Glutamatergic neuron (in vitro differentiated cells): ENCODE data around the gene TM7SF2. TPM values are rescaled to one million over a fixed set of nuclear protein-coding genes. Genes with fewer than 3 reads are reported as not detected.

Experiments
- DNase-seq: peaks from one replicate; pipeline ENCODE4 v3.0.0; 2022
- H3K27ac Mint-ChIP-seq: one replicate; pipeline ENCODE4 v1.8.0; 2020; ENCODE audit warnings: mild to moderate bottlenecking, mixed read lengths, inconsistent platforms; ENCODE audit not compliant: unreplicated experiment
- H3K27me3 Mint-ChIP-seq: one replicate; pipeline ENCODE4 v1.8.0; 2020; ENCODE audit warnings: mild to moderate bottlenecking, moderate library complexity, mixed read lengths, inconsistent platforms; ENCODE audit not compliant: unreplicated experiment
- H3K36me3 Mint-ChIP-seq: one replicate; pipeline ENCODE4 v1.8.0; 2020; ENCODE audit warnings: mild to moderate bottlenecking, mixed read lengths, inconsistent platforms; ENCODE audit not compliant: unreplicated experiment
- H3K4me1 Mint-ChIP-seq: one replicate; pipeline ENCODE4 v1.8.0; 2020; ENCODE audit warnings: mild to moderate bottlenecking, low read depth, mixed read lengths, inconsistent platforms; ENCODE audit not compliant: unreplicated experiment
- H3K4me3 Mint-ChIP-seq: one replicate; pipeline ENCODE4 v1.8.0; 2020; ENCODE audit warnings: mild to moderate bottlenecking, mixed read lengths, inconsistent platforms; ENCODE audit not compliant: unreplicated experiment
- H3K9me3 Mint-ChIP-seq: one replicate; pipeline ENCODE4 v1.8.0; 2020; ENCODE audit warnings: mild to moderate bottlenecking, moderate library complexity, mixed read lengths, inconsistent platforms; ENCODE audit not compliant: unreplicated experiment
- total RNA-seq: library from RNA; stranded (reverse); fragmentation: NEBNext Ultra II Directional; extraction: Animal tissue kit (Norgen Biotek cat#: 25700); gene quantifications from one replicate; pipeline ENCODE4 v1.2.1, GENCODE V29; 2021; ENCODE audit not compliant: unreplicated experiment
- TF ChIP-seq, protein P1 (sequence below): fragments of 200-600 bp; sonication (generic); IDR thresholded peaks from one replicate; pipeline ENCODE4 v1.5.0; 2021; ENCODE audit not compliant: partially characterized antibody, unreplicated experiment

TM7SF2 gene
- total RNA-seq, 1 donor from 2014 or later = 241 TPM

- H3K27ac Mint-ChIP-seq = no peak overlapping the region
- peaks cover 5% of the 10 kb centered on the region for H3K27me3 Mint-ChIP-seq
- H3K36me3 Mint-ChIP-seq = no peaks in the 10 kb centered on the region
- peak overlapping the region; percentile 10 for H3K4me3 Mint-ChIP-seq
- no peak for DNase-seq
- TF ChIP-seq, protein P1, sequence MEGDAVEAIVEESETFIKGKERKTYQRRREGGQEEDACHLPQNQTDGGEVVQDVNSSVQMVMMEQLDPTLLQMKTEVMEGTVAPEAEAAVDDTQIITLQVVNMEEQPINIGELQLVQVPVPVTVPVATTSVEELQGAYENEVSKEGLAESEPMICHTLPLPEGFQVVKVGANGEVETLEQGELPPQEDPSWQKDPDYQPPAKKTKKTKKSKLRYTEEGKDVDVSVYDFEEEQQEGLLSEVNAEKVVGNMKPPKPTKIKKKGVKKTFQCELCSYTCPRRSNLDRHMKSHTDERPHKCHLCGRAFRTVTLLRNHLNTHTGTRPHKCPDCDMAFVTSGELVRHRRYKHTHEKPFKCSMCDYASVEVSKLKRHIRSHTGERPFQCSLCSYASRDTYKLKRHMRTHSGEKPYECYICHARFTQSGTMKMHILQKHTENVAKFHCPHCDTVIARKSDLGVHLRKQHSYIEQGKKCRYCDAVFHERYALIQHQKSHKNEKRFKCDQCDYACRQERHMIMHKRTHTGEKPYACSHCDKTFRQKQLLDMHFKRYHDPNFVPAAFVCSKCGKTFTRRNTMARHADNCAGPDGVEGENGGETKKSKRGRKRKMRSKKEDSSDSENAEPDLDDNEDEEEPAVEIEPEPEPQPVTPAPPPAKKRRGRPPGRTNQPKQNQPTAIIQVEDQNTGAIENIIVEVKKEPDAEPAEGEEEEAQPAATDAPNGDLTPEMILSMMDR = no peak
- no peaks in the 10 kb centered on the region for H3K4me1 Mint-ChIP-seq
- peaks cover 9% of the 10 kb centered on the region for H3K9me3 Mint-ChIP-seq
These were observed 8.2 kb upstream of the TM7SF2 start for GRCh38 chr11:65103476-65103875.

- Mint-ChIP-seq H3K4me1 (no peaks in the 10 kb centered on the region), H3K27me3 (peaks cover 5% of the 10 kb centered on the region), H3K27ac (no peak overlapping the region), H3K4me3 (peak overlapping the region; percentile 8), H3K36me3 (no peaks in the 10 kb centered on the region), H3K9me3 (peaks cover 6% of the 10 kb centered on the region)
- DNase-seq = no peak
- TF ChIP-seq, protein P1 = no peak
These were observed 7.0 kb upstream of the TM7SF2 start for GRCh38 chr11:65104628-65105027.

DNA sequence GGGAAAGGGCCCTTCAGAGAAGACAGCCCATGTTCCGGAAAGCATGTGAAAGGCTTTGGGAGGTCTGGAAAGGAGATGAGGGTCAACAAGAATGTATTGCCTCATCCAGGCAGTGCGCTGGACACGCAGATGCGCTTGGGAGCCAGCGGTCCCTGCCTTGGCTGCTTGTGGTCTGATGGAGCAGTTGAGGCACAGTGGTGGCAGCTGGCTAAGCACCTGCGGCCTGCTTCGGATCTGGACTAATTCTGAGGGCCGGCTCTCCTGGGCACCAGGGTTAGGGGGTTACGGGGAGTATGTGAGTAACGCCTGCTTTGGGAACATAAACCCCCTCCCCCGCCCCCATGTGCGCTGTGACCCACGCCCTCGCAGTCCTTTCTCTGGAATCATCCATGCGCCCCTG is 4.6 kb upstream of the TM7SF2 start:
- Mint-ChIP-seq H3K4me3 (no peak overlapping the region), H3K4me1 (peaks cover 3% of the 10 kb centered on the region), H3K36me3 (no peaks in the 10 kb centered on the region), H3K9me3 (peaks cover 10% of the 10 kb centered on the region), H3K27me3 (peaks cover 12% of the 10 kb centered on the region), H3K27ac (no peak overlapping the region)
- TF ChIP-seq, protein P1 = no peak
- DNase-seq = no peak

DNA sequence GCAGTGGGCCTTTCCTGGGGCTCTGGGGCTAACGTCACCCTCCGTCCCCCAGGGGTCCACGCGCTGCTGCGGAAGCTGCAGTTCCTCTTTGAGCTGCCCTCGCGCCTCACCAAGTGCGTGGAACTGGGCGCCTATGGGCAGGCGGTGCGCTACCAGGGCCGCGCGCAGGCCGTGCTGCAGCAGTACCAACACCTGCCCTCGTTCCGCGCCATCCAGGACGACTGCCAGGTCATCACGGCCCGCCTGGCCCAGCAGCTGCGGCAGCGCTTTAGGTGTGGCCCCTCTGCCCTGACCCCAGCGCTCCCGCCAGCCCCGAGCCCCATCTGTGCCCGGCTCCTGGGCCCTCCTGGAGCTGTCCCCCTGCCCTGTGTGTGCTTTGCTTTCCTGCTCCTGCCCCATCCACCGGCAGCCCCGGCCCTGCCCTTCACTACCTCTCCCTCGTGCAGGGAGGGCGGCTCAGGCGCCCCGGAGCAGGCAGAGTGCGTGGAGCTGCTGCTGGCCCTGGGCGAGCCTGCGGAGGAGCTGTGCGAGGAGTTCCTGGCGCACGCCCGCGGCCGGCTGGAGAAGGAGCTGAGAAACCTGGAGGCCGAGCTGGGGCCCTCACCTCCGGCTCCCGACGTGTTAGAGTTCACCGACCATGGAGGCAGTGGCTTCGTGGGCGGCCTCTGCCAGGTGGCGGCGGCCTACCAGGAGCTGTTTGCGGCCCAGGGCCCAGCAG is 3.8 kb upstream of the TM7SF2 start:
- Mint-ChIP-seq H3K36me3 (no peaks in the 10 kb centered on the region), H3K4me3 (no peak overlapping the region), H3K27me3 (peaks cover 13% of the 10 kb centered on the region), H3K9me3 (peaks cover 10% of the 10 kb centered on the region), H3K27ac (no peak overlapping the region), H3K4me1 (peaks cover 3% of the 10 kb centered on the region)
- no peak for DNase-seq
- TF ChIP-seq, protein P1 = no peak

GRCh38 chr11:65108469-65109123 is 3.1 kb upstream of the TM7SF2 start:
- TF ChIP-seq, protein P1 = no peak
- Mint-ChIP-seq H3K4me3 (no peak overlapping the region), H3K9me3 (peaks cover 15% of the 10 kb centered on the region), H3K36me3 (no peaks in the 10 kb centered on the region), H3K27me3 (peaks cover 17% of the 10 kb centered on the region), H3K4me1 (peaks cover 5% of the 10 kb centered on the region), H3K27ac (no peak overlapping the region)
- no peak for DNase-seq
